Tibial nerve (tissue), 4 donors: ENCODE measurements around the gene GUCY1B1. TPM values are rescaled to one million over a fixed set of nuclear protein-coding genes. Genes with fewer than 3 reads are reported as not detected.
A peak's percentile ranks its signal among the peaks of the same experiment; 100 is the strongest.

Experiments
- DNase-seq, 2 donors: peaks; one replicate each; pipeline ENCODE4 v3.0.0-alpha.2; 2019; ENCODE audit warnings: low spot score in 2 of 2
- H3K27ac ChIP-seq, 4 donors: fragments of 200-600 bp; sonication (generic) in 3 of 4; one replicate each; pipeline ENCODE4 v1.5.1; 2017 to 2019; ENCODE audit warnings: mild to moderate bottlenecking in 1 of 4
- H3K27me3 ChIP-seq, 2 donors: fragments of 200-600 bp; sonication (generic) in 1 of 2; one replicate each; pipeline versions ENCODE4 v1.5.1 to v1.6.0; 2017 to 2019
- H3K36me3 ChIP-seq, 3 donors: fragments of 200-600 bp; sonication (generic); one replicate each; pipeline ENCODE4 v1.5.1; 2018 to 2019
- H3K4me1 ChIP-seq, 4 donors: fragments of 200-600 bp; sonication (generic) in 3 of 4; one replicate each; pipeline ENCODE4 v1.5.1; 2017 to 2019
- H3K4me3 ChIP-seq, 4 donors: fragments of 200-600 bp; sonication (generic) in 3 of 4; one replicate each; pipeline ENCODE4 v1.5.1; 2017 to 2019; ENCODE audit warnings: mild to moderate bottlenecking in 1 of 4, moderate library complexity in 1 of 4
- H3K9me3 ChIP-seq, 4 donors: fragments of 200-600 bp; sonication (generic) in 3 of 4; one replicate each; pipeline ENCODE4 v1.5.1; 2017 to 2019
- EP300 ChIP-seq, 2 donors: sonication (generic); formaldehyde crosslinking; IDR thresholded peaks; one replicate each; pipeline ENCODE4 v1.6.1; 2017; ENCODE audit warnings: antibody characterized with exemption in 2 of 2, mild to moderate bottlenecking in 1 of 2
- POLR2A ChIP-seq, 2 donors: fragments of 450-650 bp; IDR thresholded peaks; one replicate each; pipeline ENCODE4 v1.6.1; 2017; ENCODE audit warnings: antibody characterized with exemption in 2 of 2, mild to moderate bottlenecking in 2 of 2, moderate library complexity in 2 of 2
- WGBS, 2 donors: methylation state at CpG; one replicate each; pipeline ENCODE4 v1.1.5; 2018; 5-methylcytosine and 5-hydroxymethylcytosine counted together
- total RNA-seq, 4 donors: library from RNA; depleted of rRNA; stranded (reverse); fragments of >200 nt; gene quantifications; one replicate each; pipeline ENCODE4 v1.1.0, GENCODE V29; 2016
- TF ChIP-seq, protein P1 (sequence below), 5 experiments: fragments of 200-600 bp in 3 of 5; fragments of 450-650 bp in 2 of 5; sonication (generic) in 3 of 5; IDR thresholded peaks; one replicate each; pipeline ENCODE4 v1.5.1; 2016 to 2019; ENCODE audit warnings: antibody characterized with exemption in 5 of 5, mild to moderate bottlenecking in 3 of 5, moderate library complexity in 2 of 5

The GUCY1B1 gene
- total RNA-seq, 4 donors from 2014 or later = 8.6 to 17.5 (median 12.3) TPM

DNA sequence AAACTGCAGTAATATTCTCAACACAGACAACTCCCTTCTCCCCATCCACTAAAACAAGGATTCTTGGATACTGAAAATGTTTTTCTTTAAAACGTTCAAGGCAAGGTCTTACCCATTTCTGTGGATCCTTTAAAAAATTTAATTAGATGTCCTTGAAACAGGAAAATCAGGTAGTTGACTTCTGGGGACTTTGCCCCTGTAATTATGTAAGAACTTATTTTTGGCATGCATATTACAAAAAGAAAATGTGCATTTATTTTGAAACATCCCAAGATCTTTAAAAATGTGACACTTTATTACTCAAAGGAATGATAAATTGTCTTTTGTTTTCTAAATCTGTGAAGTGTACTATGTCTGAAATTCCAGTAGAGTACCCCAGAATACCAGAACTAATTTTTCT, 25.8 kb downstream of the GUCY1B1 start:
- no peak overlapping the region for H3K4me3 ChIP-seq
- DNase-seq = no peak
- TF ChIP-seq EP300 (IDR thresholded peaks at IDR 0.05) (no peak), POLR2A (IDR thresholded peaks at IDR 0.05) (no peak)
- TF ChIP-seq, protein P1, sequence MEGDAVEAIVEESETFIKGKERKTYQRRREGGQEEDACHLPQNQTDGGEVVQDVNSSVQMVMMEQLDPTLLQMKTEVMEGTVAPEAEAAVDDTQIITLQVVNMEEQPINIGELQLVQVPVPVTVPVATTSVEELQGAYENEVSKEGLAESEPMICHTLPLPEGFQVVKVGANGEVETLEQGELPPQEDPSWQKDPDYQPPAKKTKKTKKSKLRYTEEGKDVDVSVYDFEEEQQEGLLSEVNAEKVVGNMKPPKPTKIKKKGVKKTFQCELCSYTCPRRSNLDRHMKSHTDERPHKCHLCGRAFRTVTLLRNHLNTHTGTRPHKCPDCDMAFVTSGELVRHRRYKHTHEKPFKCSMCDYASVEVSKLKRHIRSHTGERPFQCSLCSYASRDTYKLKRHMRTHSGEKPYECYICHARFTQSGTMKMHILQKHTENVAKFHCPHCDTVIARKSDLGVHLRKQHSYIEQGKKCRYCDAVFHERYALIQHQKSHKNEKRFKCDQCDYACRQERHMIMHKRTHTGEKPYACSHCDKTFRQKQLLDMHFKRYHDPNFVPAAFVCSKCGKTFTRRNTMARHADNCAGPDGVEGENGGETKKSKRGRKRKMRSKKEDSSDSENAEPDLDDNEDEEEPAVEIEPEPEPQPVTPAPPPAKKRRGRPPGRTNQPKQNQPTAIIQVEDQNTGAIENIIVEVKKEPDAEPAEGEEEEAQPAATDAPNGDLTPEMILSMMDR (IDR thresholded peaks at IDR 0.05) = no peak
- H3K36me3 ChIP-seq = no peaks in the 10 kb centered on the region
- no peak overlapping the region for H3K27ac ChIP-seq
- peaks cover 0 to 18% (median 0%) of the 10 kb centered on the region in 4 donors for H3K4me1 ChIP-seq
- WGBS, 2 donors = 31 to 41% methylated on average over 1 of the region's 1 CpG
- H3K27me3 ChIP-seq = no peaks in the 10 kb centered on the region
- H3K9me3 ChIP-seq = no peaks in the 10 kb centered on the region

DNA sequence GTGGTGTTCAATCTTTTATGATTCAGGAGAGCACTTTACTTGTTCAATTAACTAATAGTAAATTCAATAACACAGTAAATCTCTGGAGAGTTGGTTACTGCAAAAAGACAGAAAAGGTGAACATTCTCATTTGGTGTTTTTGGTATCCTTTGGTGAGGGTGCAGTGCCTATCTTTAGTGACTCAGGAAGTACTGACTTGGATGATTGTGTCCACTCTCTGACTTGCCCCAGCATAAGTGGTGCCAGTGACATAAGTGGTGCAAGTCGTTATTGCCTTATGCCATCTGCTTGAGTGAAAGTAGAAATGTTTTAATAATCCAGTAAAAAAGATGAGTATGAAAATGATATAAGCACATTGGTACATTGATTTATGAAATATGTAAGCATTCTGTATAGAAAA, 27.0 kb downstream of the GUCY1B1 start:
- no peak for DNase-seq
- Histone ChIP-seq H3K4me3 (no peak overlapping the region), H3K4me1 (peaks cover 0 to 19% (median 0%) of the 10 kb centered on the region in 4 donors), H3K27ac (no peak overlapping the region), H3K27me3 (no peaks in the 10 kb centered on the region), H3K9me3 (no peaks in the 10 kb centered on the region), H3K36me3 (no peaks in the 10 kb centered on the region)
- 86% methylated on average over 1 of the region's 1 CpG for whole genome bisulfite sequencing, 2 donors
- TF ChIP-seq, protein P1 (IDR thresholded peaks at IDR 0.05) = no peak
- no peak for TF ChIP-seq EP300 (IDR thresholded peaks at IDR 0.05)
- TF ChIP-seq POLR2A (IDR thresholded peaks at IDR 0.05) = no peak

DNA sequence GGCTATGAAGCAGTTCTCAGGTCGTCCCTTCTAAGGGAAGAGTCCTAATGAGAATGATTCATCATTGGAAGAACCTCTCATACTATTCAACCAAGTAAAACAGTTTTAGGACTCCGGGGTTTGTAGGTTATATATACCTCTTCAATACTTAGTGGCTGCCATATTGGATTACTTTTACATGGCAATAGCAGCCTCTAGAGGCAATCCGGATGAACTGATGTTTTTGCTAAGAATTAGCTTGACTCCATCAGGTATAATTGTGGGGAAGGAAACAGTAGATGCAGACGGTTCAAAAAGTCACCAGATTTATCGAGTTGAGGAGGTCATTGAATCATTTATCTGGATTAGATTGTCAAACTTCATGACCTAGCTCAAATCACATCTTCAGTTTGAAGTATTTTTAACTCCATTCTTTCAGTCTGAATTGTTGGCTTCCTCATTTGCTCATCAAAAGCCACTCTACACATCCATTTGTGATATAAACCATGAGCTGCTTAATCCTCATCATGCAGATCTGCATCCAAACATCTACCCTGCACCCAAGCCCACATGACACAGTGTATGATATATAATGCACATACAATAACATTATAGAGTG, 28.4 kb downstream of the GUCY1B1 start:
- H3K4me3 ChIP-seq = no peak overlapping the region
- H3K4me1 ChIP-seq = peaks cover 0 to 19% (median 0%) of the 10 kb centered on the region in 4 donors
- no peaks in the 10 kb centered on the region for H3K27me3 ChIP-seq
- no peak overlapping the region for H3K27ac ChIP-seq
- peak in 1 of 2 donors; percentile 24 for DNase-seq
- TF ChIP-seq, protein P1 (IDR thresholded peaks at IDR 0.05) = peak; percentile 43 to 73 (median 62)
- TF ChIP-seq EP300 (IDR thresholded peaks at IDR 0.05) = no peak
- H3K9me3 ChIP-seq = no peaks in the 10 kb centered on the region
- 28 to 32% methylated on average over 5 of the region's 5 CpGs for WGBS, 2 donors
- no peaks in the 10 kb centered on the region for H3K36me3 ChIP-seq

DNA sequence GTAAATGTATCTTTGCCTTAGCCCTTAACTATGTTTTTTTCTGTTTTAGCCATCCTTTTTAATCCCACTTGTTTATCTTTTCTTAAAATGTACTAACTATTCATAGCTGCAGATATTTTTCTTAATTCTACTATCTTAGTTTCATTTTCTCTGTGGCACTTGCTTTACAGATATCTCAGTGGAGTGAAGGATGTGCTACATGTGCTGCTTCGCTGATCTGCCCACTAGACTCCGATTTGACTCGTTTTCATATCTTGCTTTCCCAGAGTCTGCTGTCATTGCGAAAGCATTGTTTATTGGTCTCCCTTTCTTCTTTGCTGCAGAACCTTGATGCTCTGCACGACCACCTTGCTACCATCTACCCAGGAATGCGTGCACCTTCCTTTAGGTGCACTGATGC, 30.6 kb downstream of the GUCY1B1 start:
- H3K4me3 ChIP-seq = no peak overlapping the region
- no peaks in the 10 kb centered on the region for H3K36me3 ChIP-seq
- peaks cover 0 to 19% (median 0%) of the 10 kb centered on the region in 4 donors for H3K4me1 ChIP-seq
- no peak for TF ChIP-seq POLR2A (IDR thresholded peaks at IDR 0.05)
- no peak for TF ChIP-seq EP300 (IDR thresholded peaks at IDR 0.05)
- TF ChIP-seq, protein P1 (IDR thresholded peaks at IDR 0.05) = no peak
- no peaks in the 10 kb centered on the region for H3K27me3 ChIP-seq
- no peaks in the 10 kb centered on the region for H3K9me3 ChIP-seq
- H3K27ac ChIP-seq = no peak overlapping the region
- 77 to 78% methylated on average over 6 of the region's 6 CpGs for WGBS, 2 donors
- DNase-seq = no peak

DNA sequence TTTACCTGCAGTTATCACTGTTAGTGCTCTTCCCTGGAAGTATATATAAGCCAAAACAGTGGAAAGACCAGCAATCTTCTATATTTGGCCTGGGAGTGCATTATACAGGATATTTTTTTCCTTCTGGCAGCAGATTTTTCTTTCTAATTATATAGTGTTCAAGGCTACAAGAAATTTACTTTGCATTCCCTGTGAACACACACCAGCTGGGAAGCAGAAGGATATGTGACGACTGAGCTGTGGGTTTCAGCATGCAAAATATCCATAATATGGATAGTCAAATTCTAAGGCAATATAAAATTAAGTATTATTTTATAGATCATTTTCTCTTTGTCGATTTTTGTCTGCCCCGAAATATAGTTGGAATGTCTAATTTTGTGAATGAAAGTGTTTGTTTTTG, 31.2 kb downstream of the GUCY1B1 start:
- Histone ChIP-seq H3K9me3 (no peaks in the 10 kb centered on the region), H3K36me3 (no peaks in the 10 kb centered on the region), H3K4me1 (peaks cover 0 to 19% (median 0%) of the 10 kb centered on the region in 4 donors), H3K27me3 (no peaks in the 10 kb centered on the region), H3K27ac (no peak overlapping the region), H3K4me3 (no peak overlapping the region)
- TF ChIP-seq EP300 (IDR thresholded peaks at IDR 0.05) = no peak
- no peak for TF ChIP-seq POLR2A (IDR thresholded peaks at IDR 0.05)
- TF ChIP-seq, protein P1 (IDR thresholded peaks at IDR 0.05) = no peak
- DNase-seq = no peak
- 58 to 59% methylated on average over 3 of the region's 3 CpGs for WGBS, 2 donors
